Measurements from ENCODE around the gene PLD6.

The PLD6 gene

DNA sequence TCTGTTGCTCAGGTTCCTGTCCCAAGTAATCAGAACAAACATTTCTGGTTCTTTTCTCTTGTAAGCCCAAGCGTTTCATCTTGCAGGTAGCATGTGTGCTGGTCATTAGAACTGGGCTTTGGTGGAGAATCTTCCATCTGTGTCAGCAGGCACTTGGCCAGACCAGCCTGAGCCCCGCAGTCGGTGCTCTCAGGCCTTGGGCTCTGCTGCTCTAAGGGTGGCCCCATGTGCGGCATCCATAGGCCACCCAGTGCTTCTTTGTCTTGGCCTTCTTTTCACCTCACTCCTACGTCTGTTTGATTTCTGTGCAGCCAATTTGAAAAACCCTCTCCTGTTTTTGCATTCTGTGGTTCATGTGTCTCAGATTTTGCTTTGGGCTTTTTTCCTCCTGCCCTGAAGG, 51.6 kb downstream of the PLD6 start:
- TF ChIP-seq, protein P1, sequence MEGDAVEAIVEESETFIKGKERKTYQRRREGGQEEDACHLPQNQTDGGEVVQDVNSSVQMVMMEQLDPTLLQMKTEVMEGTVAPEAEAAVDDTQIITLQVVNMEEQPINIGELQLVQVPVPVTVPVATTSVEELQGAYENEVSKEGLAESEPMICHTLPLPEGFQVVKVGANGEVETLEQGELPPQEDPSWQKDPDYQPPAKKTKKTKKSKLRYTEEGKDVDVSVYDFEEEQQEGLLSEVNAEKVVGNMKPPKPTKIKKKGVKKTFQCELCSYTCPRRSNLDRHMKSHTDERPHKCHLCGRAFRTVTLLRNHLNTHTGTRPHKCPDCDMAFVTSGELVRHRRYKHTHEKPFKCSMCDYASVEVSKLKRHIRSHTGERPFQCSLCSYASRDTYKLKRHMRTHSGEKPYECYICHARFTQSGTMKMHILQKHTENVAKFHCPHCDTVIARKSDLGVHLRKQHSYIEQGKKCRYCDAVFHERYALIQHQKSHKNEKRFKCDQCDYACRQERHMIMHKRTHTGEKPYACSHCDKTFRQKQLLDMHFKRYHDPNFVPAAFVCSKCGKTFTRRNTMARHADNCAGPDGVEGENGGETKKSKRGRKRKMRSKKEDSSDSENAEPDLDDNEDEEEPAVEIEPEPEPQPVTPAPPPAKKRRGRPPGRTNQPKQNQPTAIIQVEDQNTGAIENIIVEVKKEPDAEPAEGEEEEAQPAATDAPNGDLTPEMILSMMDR (IDR thresholded peaks at IDR 0.05; ENCODE audit: insufficient read depth, missing control alignments), result no peak
- FAIRE-seq (no peak), DNase-seq (ENCODE audit: insufficient read length, low spot score) (no peak)

DNA sequence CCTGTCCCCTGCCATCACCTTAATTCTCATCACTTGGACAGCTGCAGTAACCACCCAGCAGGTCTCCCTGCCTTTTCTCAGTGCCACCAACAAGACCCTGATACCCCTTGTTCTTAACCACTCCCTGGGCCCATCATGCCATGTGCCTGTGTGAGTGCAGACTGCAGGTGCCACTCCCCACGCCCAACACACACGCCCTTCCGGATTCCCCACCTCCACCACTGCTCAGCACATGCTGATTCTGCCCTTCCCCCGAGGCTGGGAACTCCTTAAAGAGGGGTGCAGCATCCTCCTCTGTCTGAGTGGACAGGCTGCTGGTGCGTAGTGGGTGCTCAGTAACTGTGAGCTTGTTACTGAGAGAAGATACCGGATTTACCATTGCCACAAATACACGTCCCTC, 52.4 kb downstream of the PLD6 start:
- no peak for DNase-seq (ENCODE audit: insufficient read length, low spot score)
- TF ChIP-seq, protein P1 (IDR thresholded peaks at IDR 0.05; ENCODE audit: insufficient read depth, missing control alignments), result no peak
- FAIRE-seq, result no peak

DNA sequence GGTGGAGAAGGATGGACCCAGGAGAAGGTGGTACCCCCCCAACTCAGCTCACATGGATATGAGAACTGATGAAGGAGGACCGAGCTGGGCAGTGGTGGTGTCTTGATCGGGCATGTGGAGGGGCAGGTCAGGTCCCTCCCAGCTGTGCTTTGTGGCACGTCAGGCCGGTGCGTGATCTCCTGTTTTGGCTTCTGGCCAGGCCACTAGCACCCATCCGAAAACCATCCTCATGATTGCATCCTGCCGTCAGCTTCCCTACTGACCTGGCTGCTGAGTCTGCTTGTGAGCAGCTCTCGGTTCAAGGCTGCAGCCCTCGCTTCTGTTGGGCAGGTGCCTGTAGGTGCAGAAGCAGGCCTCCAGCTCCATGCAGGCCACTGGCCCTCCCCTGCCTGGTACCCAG, 53.1 kb downstream of the PLD6 start:
- DNase-seq (ENCODE audit: insufficient read length, low spot score) (no peak), FAIRE-seq (no peak)
- TF ChIP-seq, protein P1 (IDR thresholded peaks at IDR 0.05; ENCODE audit: insufficient read depth, missing control alignments), result no peak

DNA sequence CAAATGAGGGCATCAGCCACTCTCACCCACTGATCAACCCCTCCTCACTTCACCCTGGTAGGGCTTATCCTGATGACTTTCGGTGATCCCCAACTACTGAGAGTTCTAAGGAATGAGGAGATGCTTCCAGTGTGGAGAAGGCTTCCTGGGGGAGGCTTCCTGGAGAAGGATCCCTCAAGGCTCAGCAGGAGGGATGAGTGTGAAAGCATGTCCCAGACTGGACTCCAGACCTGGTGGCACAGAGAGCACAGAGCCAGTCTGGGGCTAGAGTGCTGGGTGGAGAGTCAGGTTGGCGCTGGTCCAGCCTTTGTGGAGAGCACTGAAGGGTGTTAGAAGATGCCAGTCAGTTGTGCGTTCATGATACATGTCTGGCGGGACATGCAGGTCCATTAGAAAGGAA, 53.7 kb downstream of the PLD6 start:
- TF ChIP-seq, protein P1 (IDR thresholded peaks at IDR 0.05; ENCODE audit: insufficient read depth, missing control alignments), result no peak
- no peak for FAIRE-seq
- DNase-seq (ENCODE audit: insufficient read length, low spot score), result no peak

DNA sequence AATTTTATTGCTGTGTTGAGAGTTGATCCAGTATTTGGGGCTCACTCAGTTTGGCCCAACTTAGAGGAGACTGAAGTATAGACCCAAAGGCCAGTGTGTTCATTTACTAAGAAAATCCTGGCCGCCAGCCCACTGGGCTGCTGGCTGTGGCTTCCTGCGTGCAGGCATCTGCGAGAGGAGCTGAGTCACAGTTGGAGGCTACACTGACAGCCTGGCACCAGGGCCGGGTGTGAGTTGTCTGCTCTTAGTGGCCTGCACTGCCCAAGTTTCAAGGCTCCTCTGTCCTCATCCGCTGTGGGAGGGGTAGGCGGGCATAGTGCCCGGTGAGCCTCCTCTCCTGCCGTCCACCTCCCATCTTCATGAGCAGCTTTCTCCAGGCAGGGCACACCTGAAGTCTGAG, 54.2 kb downstream of the PLD6 start:
- DNase-seq (ENCODE audit: insufficient read length, low spot score), result no peak
- TF ChIP-seq, protein P1 (IDR thresholded peaks at IDR 0.05; ENCODE audit: insufficient read depth, missing control alignments), result no peak
- no peak for FAIRE-seq

DNA sequence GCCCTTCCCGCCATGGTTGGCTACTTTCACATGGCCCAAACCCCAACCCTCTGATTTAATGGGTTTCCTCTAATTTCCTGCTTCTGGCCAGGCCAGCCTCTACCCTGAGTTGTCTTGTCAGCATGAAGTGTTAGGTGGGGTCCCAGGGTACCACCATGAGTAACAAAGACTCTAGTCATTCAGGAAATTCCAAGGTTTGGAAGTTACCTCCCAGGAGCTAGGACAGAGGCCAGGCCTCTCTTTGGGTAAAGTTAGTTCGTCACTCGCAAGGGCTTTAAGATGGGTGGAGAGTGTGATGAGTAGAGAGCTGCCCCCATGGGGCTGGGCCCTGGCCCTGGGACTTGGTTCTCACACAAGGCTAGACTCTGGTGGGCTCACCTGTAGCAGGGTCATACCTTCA, 54.6 kb downstream of the PLD6 start:
- no peak for DNase-seq (ENCODE audit: insufficient read length, low spot score)
- FAIRE-seq, result no peak
- TF ChIP-seq, protein P1 (IDR thresholded peaks at IDR 0.05; ENCODE audit: insufficient read depth, missing control alignments), result no peak

DNA sequence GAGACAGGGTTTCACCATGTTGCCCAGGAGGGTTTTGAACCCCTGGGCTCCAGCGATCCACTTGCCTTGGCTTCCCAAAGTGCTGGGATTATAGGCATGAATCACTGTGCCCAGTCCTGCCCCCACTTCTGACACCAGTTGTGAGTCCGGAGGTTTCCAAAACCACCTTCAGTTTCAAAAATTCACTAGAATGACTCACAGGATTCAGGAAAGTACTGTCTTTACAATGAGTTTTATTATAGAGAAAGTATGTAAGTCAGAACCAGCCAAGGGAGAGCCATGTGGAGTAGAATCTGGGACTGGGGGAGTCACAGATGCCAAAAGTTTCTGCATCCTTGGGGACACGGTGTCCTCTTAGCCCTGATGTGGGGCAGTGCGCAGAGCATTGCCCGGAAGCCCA, 55.1 kb downstream of the PLD6 start:
- no peak for DNase-seq (ENCODE audit: insufficient read length, low spot score)
- TF ChIP-seq, protein P1 (IDR thresholded peaks at IDR 0.05; ENCODE audit: insufficient read depth, missing control alignments), result no peak
- FAIRE-seq, result no peak
